HG02763 (cell line): Measurements from ENCODE around the gene NBEA.

Source experiments
- ATAC-seq: cut with Tn5 transposase; IDR thresholded peaks from one replicate; pipeline ENCODE4 v1.9.1; 2021; ENCODE audit warnings: mild to moderate bottlenecking, moderate library complexity; ENCODE audit not compliant: unreplicated experiment

Gene NBEA

DNA sequence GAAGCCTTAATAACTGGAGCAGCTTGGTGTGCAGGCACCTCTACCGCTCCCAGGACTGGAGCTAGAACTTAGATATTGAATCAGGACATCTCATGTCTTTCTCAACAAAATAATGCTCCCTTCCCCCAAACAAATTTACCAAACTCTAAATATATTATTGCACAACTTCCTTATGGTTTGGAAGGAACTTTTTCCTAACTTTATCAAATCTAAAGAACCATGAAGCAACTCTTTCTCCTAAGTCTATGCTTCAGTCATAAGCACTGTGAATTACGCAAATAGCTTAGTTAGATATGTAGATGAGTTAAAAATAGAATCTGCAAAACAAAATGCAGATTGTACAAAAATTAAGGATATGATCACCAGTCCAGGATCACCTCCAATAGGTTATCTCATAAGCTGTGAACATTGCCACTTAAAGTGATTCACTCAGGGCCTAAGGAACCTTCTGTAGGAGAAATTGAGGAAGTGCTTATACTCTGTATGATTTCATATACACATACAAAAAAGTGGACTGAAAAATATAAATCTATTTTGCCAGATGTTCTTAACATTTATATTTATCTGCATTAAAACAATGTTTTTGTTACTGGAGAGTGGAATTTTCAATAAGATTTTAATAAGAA is 554.8 kb downstream of the NBEA start:
- ATAC-seq, result no peak

- no peak for ATAC-seq
Measured at GRCh38 chr13:35498231-35498630, 556.2 kb downstream of the NBEA start.

DNA sequence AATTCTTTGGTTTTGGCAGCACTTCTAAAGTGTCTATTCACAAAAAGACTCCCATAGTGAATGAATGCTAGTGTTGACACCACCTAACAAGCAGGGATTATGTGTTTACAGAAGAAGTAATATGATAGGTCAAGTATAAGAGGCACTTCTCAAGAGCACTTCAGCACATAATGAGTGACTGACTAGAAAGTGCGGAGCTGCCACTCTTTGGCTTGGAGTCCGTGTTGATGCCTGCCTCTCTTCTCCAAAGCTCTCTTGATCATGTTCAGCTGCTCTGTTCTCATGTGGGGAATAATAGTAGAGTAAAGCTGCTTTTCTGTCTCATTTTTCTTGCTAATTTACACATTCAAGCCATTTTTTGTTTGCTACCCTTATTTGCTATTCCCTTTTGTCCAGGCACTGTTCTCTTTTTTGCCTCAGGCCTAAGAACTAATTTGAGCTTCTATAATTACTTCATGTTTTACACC is 557.2 kb downstream of the NBEA start:
- no peak for ATAC-seq

GRCh38 chr13:35499676-35500075 is 557.6 kb downstream of the NBEA start:
- no peak for ATAC-seq

GRCh38 chr13:35500144-35500543 is 558.1 kb downstream of the NBEA start:
- ATAC-seq, result no peak

- no peak for ATAC-seq
Measured at GRCh38 chr13:35501661-35502235, 559.7 kb downstream of the NBEA start.

- ATAC-seq, result no peak
Measured at GRCh38 chr13:35502456-35502855, 560.4 kb downstream of the NBEA start.

DNA sequence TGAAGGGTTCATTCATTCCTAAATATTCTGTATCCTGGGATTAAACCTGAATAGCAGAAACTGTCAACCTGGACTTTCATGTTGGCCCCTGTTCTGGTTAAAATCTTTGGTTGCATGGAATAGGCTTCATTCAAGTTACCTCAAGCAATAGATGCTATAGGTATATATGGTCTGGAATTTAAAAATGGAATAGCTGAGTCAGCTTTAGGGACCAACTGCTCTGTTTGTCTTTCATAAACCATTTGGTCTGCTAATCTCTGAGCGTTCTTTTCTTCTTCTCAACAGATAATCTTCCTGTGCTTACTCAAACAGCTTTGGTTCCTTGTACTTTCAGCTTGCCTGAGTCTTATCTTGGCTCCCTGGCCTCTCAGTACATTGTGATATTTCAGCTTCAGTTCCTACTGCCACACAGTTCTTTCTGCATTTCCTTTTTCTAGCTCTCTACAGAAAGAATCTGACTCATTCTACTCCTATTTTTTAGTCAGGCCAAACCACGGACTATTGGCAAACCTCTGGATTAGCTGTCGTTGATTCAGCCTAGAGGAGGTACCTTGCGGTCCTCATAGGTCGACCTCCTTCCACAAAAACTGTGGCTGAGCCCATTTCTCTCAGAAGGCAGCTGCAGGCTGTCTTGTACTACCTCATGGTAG is 570.3 kb downstream of the NBEA start:
- ATAC-seq, result no peak

DNA sequence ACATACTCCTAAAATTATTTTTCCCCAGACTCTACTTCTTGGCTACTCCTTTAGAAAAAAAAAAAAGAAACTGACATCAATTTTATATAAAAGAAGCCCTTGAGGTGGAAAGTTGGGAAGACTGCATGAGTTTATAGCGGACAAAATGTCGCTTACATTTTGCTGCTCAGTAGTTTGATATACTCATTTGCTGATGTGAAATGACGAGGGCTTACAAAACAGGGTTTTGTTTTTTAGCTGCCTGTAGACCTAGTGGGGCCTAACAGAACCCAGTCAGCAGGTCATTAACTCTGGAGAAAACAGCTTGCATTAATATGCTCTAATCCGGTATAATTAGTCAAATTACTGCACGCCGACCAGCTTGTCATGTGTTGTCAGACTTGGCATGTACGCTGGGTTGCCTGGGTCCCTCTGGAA is 572.0 kb downstream of the NBEA start:
- ATAC-seq, result no peak

GRCh38 chr13:35514801-35515502 is 572.9 kb downstream of the NBEA start:
- no peak for ATAC-seq

GRCh38 chr13:35518337-35518946 is 576.4 kb downstream of the NBEA start:
- ATAC-seq, result no peak

DNA sequence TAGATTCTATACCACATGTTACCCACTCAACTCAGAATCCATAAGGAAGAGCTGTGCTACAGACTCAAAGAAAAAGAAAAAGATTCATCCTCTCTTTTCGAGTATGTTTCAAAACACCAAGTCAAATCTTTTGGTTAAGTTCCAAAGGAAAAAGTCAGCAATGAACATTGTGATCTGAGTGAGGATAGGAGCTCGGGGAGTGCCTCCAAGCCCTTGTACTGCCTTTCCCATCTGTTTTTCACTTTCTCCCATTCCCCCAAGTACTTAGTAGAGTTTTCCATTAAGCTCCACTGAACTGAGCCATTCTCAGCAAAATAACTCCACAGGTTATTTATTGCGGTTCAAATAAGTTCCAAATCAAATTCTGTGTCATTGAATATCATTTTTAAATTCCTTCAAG is 582.1 kb downstream of the NBEA start:
- ATAC-seq, result no peak

DNA sequence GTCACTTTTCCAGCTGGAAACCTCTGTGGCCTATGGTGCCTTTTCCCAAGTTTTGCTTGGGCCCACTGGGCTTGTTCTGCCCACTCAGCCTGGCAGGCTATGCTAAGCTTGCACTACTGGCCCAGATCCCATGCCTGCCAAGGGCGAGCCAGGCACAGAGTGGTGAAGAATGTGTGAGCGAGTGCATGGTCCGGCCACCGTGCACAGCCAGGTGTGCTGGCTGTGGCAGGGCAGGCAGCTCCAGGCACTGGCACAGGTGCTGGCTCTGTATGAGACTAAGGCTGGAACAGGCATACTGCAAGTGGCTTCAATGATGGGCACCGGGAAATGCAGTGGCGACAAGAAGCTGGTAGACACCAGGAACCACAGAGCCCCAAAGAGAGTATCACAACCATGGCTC is 584.5 kb downstream of the NBEA start:
- no peak for ATAC-seq

DNA sequence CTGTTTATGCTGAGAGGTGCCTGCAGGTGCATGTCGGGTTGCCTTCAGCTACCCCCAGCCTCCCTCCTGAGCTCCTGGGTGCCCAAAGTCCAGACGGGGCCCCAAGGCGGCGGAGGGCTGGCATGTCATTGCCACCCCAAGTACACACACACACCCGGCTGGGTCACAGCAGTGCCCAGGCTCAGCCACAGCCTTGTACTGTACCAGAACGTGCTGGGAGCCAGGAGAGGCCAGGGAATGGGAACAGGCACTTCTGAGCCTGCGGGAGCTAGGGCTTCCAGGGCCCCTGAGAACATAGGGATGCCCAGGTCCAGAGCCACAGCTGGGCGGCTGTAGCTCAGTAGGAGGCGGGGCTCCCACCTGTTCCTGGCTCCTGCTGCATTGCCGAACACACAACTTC is 585.4 kb downstream of the NBEA start:
- no peak for ATAC-seq

DNA sequence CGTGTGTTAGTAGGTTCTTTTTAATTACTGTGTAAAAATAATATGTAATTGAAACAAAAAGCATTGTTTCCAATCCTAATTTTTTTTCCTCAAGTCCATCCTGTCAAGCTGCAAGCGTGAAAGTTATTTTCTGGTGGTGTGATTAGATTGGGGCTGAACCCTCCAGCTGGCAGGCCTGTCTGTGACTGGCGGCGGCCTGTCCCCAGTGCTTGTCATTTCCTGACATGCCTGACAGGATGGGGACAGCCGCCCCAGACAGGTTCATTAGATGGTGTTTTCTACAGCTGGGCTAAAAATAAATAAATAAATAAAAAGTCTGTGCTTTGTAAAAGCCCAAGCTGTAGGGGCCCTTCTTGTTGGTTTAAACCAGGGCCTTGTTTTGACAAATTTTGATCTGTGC is 588.1 kb downstream of the NBEA start:
- ATAC-seq, result no peak

- no peak for ATAC-seq
Measured at GRCh38 chr13:35530581-35530980, 588.5 kb downstream of the NBEA start.

DNA sequence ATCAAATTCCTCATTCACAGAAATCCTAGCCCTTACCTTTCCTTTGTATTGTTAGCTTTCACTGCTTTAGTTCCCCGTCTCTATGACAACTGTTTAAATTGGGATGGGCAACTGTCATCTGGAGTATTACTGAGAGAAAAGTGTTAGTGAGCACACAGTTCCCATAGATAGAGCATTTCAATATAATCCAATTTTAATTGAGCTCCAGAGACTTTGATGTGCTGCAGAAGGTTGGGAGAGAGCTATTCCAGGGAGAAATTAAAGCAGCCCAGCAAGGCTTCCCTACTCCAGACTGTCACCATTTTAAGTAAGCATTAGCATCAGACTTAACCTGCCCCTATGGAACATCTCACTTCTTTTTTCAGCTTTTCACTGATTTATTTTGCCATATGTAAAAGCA is 589.5 kb downstream of the NBEA start:
- no peak for ATAC-seq

- no peak for ATAC-seq
Measured at GRCh38 chr13:35534343-35534742, 592.3 kb downstream of the NBEA start.

DNA sequence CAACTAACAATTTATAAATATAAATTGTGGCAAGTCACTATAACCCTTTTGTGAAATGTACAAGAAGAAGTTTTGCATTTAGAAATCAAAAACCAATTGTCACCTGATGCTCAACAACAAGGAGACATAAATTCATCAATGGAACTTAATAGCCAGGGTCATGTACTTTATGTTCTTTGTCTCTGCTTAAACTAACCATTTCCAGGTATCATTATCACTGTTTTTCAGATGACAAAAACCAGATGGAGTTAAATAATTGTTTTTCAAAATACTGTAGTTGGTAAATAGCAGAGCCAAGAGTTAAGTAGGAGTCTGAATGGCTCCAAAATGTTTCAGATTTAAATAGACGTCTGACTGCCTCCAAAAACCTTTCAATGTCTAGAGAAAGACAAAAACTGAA is 606.7 kb downstream of the NBEA start:
- ATAC-seq, result no peak

DNA sequence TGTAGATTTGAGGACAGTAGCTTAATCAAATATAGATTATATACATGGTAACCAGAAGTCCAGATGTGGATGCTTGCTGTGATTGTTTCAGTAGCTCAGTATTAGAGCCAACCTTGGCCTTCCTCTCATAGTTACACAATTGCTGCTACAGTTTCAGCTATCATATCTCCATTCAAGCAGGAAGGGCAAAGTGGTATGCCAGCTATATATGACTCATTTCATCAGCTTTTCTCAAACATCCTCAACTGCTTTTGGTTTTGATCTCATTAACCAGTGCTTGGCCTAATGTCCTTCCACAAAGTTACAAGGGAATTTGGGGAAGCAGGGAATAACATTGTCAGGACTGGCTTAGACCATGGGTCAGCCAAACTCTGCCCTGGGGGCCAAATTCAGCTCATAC is 607.4 kb downstream of the NBEA start:
- ATAC-seq, result no peak

- no peak for ATAC-seq
Measured at GRCh38 chr13:35552172-35552844, 610.2 kb downstream of the NBEA start.
